Measurements from ENCODE around the gene HABP2. TPM values are rescaled to one million over a fixed set of nuclear protein-coding genes. Genes with fewer than 3 reads are reported as not detected.

The HABP2 gene
- polyA plus RNA-seq, result 1 to 10 TPM in 1 of 3 donors, under 1 TPM in 1, not detected in 1; 0.09 to 5.2 TPM

DNA sequence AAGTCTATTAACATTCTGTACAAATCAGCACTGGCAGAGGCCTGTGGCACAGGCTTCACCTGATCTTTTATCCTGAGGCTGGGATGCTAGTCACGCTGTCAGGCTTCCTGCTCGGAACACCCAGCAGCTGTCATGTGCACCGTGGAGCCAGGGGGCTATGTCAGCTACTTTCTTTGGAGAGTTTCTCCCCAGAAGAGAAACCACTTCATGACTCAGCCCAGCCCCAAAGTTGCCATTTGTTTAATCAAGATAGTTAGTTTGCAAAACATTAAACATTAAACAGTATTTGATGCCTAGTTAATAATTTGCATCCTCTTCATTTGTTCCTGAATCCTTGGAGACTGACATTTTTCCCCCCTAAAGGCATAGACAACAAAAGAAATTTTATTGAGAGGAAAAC is at the start of gene HABP2:
HABP2 (plus strand) TSS at position 353 of the 400 bp plus-strand sequence. CDS start 69 bp downstream, outside the sequence.
- no peak within 1 kb of the TSS for H3K27ac ChIP-seq (ENCODE audit: low read depth, low read length)
- WGBS, 3 donors, result 34 to 80% (median 71%) methylated on average over 3 of the region's 3 CpGs

DNA sequence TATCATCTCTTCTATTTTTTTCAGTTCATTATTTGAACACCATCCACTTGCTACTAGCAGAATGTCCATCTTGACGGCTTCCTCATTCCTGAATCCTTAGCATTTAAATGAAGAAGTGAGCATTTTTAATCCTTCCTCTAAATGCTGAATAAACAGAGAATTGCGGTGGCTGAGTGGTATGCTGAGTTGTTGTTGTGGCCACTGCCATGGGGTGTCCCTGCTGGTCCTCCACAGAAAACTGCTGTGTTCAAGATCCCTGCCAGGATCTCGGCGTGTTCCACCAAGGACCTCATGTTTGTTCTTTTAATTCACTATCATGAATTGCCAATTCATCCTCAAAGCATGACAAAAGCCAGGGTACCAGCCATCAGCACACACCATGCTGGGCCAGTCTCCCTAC is 48.9 kb upstream of the HABP2 start:
- 73 to 84% (median 76%) methylated on average over 4 of the region's 4 CpGs for WGBS, 3 donors
- H3K27ac ChIP-seq (ENCODE audit: low read depth, low read length), result no peak overlapping the region

DNA sequence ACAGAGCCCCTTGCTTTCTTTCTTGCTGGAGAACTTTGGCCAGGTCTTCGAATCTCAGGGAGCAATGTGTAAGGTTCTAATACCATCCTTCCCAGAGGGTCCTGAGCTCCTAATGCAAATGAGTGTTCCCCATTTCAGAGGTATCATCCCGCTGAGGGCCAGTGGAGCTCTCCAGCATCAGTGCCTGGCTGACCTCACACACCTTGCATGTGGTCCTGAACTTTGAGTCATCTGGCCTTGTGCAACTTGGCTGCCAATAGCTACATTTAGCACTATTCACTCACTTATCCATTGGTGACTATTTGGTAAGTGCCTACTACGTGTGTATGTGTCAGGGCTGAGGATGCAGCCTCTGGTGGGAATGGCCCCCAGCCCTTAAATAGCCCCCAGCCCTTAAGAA is 48.4 kb upstream of the HABP2 start:
- WGBS, 3 donors, result 66 to 81% (median 77%) methylated on average over 3 of the region's 3 CpGs
- H3K27ac ChIP-seq (ENCODE audit: low read depth, low read length), result no peak overlapping the region

DNA sequence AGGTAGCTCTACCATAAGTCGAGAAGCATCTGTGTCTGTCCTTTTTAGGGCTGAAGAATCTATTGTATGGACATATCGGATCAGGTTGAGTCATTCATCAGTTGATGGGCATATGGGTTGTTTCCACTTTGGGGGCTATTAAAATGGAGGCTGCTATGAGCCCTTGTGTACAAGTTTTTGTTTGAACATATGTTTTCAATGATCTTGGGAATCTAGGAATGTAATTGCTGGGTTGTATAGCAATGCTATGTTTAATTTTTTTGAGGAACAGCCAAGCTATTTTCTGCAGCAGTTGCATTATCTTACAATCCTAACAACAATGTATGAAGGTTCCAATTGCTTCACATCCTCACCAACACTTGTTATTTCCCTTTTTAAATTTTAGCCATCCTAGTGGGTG is 46.4 kb upstream of the HABP2 start:
- H3K27ac ChIP-seq (ENCODE audit: low read depth, low read length), result no peak overlapping the region
- 78 to 84% (median 83%) methylated on average over 2 of the region's 2 CpGs for WGBS, 3 donors

DNA sequence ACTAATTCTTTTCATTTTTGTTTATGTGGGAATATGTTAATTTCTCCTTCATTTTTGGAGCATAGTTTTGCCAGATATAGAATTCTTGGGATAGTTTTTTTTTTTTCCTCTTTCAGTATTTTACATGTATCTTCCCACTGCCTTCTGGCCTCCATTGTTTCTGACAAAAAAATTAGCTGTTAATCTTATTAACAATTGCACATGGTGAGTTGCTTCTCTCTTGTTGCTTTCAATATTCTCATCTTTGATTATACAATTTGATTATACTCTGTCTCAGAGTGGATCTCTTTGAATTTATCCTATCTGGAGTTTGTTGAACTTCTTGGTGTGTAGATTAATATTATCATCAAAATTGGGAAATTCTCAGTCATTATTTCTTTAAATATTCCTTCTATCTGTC is 41.4 kb upstream of the HABP2 start:
- no peak overlapping the region for H3K27ac ChIP-seq (ENCODE audit: low read depth, low read length)

DNA sequence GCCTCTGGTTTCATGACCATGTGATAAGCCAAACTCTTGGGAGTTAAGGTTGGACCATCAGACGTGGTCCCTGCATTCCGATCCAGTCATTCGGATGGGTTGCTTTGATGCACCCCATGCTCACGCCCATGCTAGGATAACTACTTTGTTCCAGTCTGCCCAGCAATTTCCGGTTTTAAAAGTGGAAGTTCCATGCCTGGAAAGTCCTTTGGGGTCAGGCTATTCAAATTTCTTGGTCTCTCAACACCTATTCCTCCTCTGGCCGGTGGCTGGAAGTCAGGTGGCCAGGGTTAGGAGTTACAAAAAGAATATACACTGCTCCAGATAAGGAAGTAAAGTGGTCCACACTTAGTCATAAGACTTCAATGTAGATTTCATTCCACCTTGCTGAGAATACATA is 37.7 kb upstream of the HABP2 start:
- H3K27ac ChIP-seq (ENCODE audit: low read depth, low read length), result no peak overlapping the region
- WGBS, 3 donors, result 71 to 79% (median 74%) methylated on average over 6 of the region's 6 CpGs

DNA sequence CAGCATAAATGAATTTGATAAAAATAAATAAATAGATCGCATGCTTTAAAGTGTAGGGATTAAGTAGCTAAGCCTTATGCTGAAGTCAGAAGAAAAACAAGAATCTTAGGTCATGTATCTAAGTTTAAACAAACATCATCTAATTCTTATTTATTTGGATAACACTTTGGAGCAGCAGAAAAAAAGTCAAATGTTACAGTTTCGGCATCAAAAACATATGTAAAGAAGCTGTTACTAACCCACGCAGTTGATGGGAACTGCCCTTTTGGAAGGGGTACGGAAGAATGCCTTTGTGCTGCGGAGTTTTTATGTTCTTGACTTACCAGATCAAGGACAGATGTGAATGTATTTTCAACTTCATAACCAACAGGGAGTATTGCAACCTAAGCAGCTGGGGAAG is 37.3 kb upstream of the HABP2 start:
- H3K27ac ChIP-seq (ENCODE audit: low read depth, low read length), result no peak overlapping the region
- 85 to 88% (median 86%) methylated on average over 5 of the region's 5 CpGs for WGBS, 3 donors

DNA sequence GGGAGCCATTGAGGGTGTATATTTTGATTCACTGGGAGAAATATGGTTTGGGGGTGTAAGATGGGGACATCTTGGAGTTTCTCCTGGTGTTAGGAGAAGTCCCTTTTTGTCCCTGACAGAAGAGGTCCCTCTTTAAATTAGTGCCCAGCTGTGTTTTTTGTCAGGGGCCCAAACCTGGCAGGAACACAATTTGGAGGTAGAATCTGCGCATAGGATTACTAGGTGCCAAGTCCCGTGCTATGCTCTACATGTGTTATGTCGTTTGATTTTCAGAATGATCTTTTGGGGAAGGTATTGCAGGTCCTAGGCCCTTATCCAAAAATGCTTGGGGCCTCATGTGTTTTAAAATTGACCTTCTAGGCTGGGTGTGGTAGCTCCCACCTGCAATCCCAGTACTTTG is 36.8 kb upstream of the HABP2 start:
- no peak overlapping the region for H3K27ac ChIP-seq (ENCODE audit: low read depth, low read length)
- whole genome bisulfite sequencing, 3 donors, result 89 to 92% (median 92%) methylated on average over 3 of the region's 3 CpGs

DNA sequence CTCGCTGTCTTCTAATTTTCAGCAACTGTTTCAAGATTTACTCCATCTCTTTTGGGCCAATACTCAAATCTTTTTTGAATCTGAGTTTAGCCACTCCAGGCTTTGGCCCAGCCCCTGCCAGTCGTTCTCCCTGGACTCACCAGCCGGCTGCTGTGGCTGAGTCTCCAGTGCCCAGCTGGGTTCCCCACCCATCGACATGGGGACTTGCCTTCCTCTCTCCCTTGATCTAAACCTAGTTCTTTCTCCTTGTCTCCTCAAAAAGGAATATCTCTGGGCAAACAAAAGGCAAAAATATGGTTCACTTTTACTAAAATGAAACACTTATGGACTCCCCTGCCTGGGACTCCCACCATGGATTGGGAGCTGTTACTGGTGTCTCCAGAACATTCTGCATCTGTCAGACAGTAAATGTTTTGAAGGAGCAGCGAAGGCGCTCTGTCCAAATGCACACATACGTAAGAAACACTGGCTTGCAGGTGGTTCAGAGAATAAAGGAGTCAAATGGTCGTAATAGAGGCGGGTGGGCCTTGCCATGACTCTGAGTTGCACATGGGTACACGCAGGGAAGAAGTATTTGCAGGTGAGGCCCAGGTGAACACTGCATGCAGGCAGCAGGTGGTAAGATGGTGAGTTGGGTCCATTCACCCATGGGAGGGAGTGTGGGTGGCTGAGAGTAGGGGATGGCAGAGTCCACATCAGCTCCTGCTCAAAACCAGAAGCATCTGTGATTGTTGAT is 35.5 kb upstream of the HABP2 start:
- WGBS, 3 donors, result 86 to 87% (median 86%) methylated on average over 10 of the region's 10 CpGs
- H3K27ac ChIP-seq (ENCODE audit: low read depth, low read length), result no peak overlapping the region

DNA sequence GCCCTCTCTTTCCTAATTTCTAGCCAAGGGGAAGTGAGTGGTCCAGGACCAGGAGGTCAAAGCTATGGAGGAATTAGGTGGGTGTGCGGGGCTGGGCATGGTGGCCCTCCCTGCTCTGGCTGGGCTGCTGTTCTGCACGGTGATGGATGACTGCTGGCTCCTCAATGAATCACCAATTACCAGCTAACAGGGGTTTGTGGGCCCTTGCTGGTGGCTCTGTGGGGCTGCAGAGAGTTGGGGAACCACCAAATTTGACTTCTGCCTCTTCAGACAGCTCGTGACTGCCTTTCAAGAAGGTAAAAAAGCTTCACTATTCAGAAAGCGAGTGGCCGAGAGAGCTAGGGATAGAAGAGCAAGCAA is 35.0 kb upstream of the HABP2 start:
- no peak overlapping the region for H3K27ac ChIP-seq (ENCODE audit: low read depth, low read length)
- WGBS, 3 donors, result 74 to 79% (median 75%) methylated on average over 5 of the region's 5 CpGs

DNA sequence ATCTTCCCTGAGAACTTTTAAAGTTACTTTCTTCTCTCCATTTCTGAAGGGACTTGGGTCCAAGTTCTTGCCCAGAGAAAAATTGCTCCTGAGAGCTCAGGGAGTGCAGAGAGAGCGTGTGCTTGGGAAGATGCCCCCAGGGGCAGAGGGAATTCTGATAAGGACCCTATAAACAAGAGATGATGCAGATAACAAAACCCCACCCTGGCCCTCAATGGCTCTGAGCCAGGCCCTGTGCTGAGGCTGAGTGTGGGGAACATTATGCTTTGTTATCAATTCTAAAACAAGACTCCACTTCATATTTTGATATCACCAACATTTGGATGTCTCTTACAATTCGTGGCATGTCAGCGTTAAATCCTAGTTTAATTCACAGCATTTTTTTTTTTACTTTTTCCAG is 34.4 kb upstream of the HABP2 start:
- WGBS, 3 donors, result 83 to 90% (median 83%) methylated on average over 3 of the region's 3 CpGs

DNA sequence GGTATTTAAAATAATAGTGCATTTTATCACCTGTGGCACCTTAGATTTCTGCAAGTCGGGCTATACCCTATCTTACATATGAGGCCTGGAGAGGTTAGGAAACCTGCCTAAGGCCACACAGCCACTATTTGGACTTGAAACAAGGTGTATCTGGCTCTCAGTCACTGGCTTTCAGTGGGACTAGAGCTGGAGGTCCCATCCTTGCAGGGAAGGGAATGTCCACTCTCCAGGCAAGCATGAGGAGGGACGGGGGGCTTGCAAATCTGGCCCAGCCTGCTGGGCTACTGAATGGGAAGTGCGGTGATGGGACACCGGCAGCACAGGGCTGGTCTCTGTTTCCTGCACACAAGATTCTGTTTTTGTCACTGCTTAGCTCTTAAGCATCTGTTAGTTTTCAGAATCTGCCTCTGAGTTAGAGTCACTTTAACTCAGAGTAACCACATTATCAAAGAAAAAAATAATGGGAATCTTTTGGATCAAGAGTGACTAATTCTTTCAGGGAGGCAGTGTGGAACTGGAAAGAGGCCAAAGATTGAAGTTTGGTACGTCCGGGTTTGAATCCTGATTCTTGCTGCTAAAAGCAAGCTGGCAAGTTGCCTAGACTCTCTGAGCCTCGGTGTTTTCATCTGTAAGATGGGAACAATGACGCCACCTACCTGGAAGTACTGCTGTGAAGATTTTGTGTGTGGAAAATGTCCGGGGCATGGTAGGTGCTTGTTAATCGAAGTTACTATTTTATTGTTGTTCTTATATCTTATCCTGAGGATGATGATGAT is 33.8 kb upstream of the HABP2 start:
- H3K27ac ChIP-seq (ENCODE audit: low read depth, low read length), result no peak overlapping the region
- WGBS, 3 donors, result 78 to 85% (median 78%) methylated on average over 10 of the region's 10 CpGs

More for the DNA sequence above, 34.4 kb upstream of the HABP2 start:
- no peak overlapping the region for H3K27ac ChIP-seq (ENCODE audit: low read depth, low read length)

DNA sequence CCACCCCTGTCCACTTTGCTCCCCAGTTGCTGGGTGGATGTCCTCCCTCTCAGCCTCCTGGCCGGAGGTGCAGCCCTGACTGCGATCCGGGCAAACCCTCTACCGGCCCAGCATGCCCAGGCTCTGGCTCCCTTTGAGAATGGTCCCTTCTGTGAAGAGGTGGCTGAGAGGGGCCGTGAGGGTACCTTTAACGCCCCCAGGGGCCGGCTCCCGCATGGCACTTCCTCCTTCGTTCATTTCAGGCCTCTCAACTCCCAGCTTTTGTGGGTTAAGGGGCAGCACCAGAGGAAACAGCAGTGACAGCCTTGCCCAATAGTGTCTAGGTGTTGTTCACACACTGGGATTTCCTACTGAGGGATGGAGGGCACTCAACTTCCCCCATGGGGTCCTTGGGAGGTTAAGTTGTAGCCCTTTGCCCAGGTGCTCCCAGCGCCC is 33.2 kb upstream of the HABP2 start:
- WGBS, 3 donors, result 67 to 85% (median 75%) methylated on average over 10 of the region's 10 CpGs
- no peak overlapping the region for H3K27ac ChIP-seq (ENCODE audit: low read depth, low read length)

DNA sequence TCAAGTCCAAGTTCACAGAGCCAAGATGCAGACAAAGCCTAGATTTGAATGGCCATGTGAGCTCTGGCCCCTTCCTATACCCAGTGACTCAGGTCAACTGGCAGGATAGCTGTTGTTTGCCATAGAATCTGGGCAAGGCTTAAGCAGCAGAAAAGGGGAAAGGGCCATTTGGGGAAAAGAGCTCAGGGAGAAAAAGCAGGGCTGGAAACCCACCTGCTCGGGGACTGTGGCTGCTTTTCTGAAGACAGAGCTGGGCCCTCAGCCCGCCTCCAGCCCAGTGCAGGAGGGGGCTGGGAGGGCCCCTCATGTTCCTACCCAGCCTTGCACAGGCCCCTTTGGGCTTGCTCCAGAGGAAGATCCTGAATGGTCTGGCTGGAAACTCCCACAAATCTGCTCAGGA is 32.6 kb upstream of the HABP2 start:
- no peak overlapping the region for H3K27ac ChIP-seq (ENCODE audit: low read depth, low read length)
- WGBS, 3 donors, result 88 to 94% (median 91%) methylated on average over 2 of the region's 2 CpGs

DNA sequence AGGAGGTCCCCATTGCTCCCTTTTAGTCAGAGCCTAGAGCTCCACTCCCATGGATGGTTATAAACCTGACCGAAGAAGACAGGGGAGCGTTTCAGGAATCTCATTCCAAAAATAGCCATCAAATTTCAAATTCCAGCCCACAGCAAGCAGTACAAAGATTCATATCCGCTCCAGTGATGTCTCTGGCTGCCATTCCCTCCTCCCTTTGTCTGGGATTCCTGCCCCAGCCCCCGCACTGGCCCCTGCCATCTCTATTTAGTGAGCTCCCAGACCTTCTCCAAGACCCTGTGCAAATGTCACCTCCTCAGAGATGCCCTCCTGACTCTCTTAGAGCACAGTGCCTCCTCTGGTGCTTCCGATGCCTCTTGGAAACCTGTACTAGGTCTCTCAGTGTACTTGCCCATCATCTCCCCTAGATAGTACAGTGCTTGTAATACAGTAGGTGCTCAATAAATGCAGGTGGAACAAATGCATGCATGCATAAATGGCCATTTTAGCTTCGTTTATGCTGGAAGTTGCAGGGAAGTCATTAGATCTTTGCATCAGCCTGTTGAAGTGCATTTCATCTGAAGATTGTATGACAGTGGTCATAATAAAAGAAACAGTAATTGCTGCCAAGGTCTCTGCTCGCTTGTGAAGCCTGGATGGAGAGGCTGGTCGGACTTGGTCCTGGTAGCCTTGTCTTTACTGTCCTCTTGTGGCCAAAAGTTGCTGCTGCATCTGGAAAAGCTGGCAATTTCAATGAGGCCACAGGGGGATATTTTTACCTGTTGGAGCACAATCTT is 32.0 kb upstream of the HABP2 start:
- 47 to 53% (median 50%) methylated on average over 8 of the region's 8 CpGs for WGBS, 3 donors
- H3K27ac ChIP-seq (ENCODE audit: low read depth, low read length), result no peak overlapping the region

DNA sequence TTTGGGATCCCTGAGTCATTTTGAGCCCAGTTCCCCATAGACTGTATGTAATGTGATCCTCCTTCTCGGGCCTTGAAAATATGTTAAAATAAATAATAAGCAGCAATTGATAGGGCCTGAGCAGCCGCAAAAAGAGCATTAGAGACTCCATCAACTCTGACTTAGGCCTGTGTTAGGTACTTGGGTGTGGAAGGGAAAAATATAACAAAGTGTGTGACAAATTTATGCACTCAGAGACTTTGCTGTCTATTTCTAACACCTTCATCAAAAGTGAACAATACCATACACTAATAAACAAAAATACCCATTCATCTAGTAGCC is 31.4 kb upstream of the HABP2 start:
- WGBS, 3 donors, result 54 to 61% (median 60%) methylated on average over 2 of the region's 2 CpGs
- H3K27ac ChIP-seq (ENCODE audit: low read depth, low read length), result no peak overlapping the region

DNA sequence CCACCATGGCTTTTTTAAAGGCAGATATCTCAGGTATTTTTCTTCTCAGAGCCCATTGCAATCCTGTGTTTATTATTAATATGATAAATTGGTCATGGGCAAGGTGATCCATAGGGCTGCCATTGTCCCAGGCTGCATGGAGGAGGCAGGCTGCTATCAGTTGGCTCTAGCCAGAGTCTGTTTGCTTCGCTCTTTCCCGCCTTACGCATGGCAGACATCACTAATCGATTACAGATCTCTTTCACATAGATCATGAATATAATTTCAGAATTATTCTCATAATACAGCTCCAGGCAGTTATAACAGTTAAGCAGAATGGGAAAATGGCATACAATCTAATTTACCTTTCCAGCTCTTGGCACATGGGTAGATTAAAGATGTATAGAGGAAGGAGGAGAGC is 30.4 kb upstream of the HABP2 start:
- H3K27ac ChIP-seq (ENCODE audit: low read depth, low read length), result no peak overlapping the region
- WGBS, 3 donors, result 75 to 93% (median 93%) methylated on average over 4 of the region's 4 CpGs

DNA sequence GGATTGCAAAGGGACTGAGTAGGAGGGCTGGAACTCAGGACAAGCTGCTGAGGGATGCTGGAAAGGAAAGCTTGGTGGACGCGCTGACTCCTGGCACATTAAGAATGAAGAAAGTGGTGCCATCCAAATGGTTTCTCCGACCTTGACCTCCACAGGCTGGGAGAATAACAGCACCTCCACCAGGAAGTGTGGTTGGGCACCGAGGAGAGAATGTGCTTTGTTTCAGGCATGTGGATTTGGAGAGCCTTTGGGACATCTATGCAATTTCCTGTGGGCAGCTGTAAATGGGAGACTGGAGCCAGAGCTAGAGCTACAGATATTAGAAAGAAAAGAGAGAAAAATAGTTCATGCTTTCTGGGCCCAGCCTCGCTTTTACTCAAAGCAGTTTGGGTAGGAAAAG is 29.8 kb upstream of the HABP2 start:
- no peak overlapping the region for H3K27ac ChIP-seq (ENCODE audit: low read depth, low read length)
- WGBS, 3 donors, result 64 to 74% (median 71%) methylated on average over 5 of the region's 5 CpGs

DNA sequence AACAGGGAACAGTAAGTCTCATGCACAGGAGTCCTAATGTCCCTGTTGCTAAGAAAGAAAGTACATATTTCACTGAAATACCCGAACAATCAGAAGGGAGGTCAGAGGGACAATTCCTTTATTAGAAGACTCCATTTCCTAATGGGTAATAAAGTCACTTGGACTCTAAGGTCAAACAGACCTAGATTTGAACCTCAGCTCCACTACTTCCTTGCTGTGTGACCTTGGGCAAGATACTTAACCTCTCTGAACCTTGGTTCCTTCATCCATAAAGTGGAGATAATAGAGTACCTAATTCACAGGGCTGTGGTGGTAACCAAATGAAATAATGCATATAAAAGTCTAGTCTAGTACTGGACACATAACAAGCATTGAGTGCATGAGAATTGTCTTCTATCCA is 29.2 kb upstream of the HABP2 start:
- 61 to 84% (median 76%) methylated on average over 1 of the region's 1 CpG for WGBS, 3 donors
- H3K27ac ChIP-seq (ENCODE audit: low read depth, low read length), result no peak overlapping the region
